ENCODE results near the gene RPL35.

- TF ChIP-seq YY1 (IDR thresholded peaks at IDR 0.05; ENCODE audit: insufficient read depth, insufficient read length), result no peak
- no peak for TF ChIP-seq ZNF274 (IDR thresholded peaks at IDR 0.05; ENCODE audit: low read depth, low read length)
Observed at GRCh38 chr9:124906966-124907365, 45.2 kb upstream of the RPL35 start.
